H1 (cell line): ENCODE data around the gene CWC15. TPM values are rescaled to one million over a fixed set of nuclear protein-coding genes. Genes with fewer than 3 reads are reported as not detected.

Source experiments
- CTCF ChIA-PET: fragments of 300-600 bp; sonication (Branson Sonifier 250); formaldehyde crosslinking; loops from one replicate; lab custom pipeline; 2021; ENCODE audit not compliant: partially characterized antibody; lab: Charles Lee
- POLR2A ChIA-PET: fragments of 300-600 bp; sonication (Branson Sonifier 250); formaldehyde crosslinking; loops from one replicate; lab custom pipeline; 2021; ENCODE audit warnings: inconsistent platforms; ENCODE audit not compliant: partially characterized antibody; lab: Charles Lee
- DNase-seq, 2 experiments: peaks; one replicate each; pipeline versions ENCODE4 v3.0.0 to v3.0.0-alpha.2; 2010 to 2022; ENCODE audit warnings: low spot score in 2 of 2, low read depth in 1 of 2, mixed read lengths in 1 of 2
- FAIRE-seq: peaks from 2 replicates; lab custom pipeline; 2011; peaks lifted over from hg19 to GRCh38; lab: Jason Lieb, UNC
- H2AFZ ChIP-seq: 2 replicates; pipeline ENCODE4 v1.8.1; 2012; ENCODE audit warnings: low read length, inconsistent platforms
- H2AK5ac ChIP-seq: 2 replicates; pipeline ENCODE4 v1.6.1; 2013; ENCODE audit warnings: low read depth, low read length
- H2BK120ac ChIP-seq: replicated peaks from 2 replicates; pipeline ENCODE3; 2013; ENCODE audit warnings: low read depth, low read length, inconsistent platforms
- H2BK12ac ChIP-seq: 2 replicates; pipeline ENCODE4 v1.6.1; 2013; ENCODE audit warnings: low read depth, low read length
- H2BK15ac ChIP-seq: 2 replicates; pipeline ENCODE4 v1.6.1; 2013; ENCODE audit warnings: low read length
- H2BK20ac ChIP-seq: 2 replicates; pipeline ENCODE4 v1.6.1; 2013; ENCODE audit warnings: low read length
- H2BK5ac ChIP-seq: 2 replicates; pipeline ENCODE4 v1.6.1; 2013; ENCODE audit warnings: low read depth, low read length
- H3K14ac ChIP-seq: 2 replicates; pipeline ENCODE4 v1.6.1; 2013; ENCODE audit warnings: inconsistent platforms; ENCODE audit not compliant: insufficient read length
- H3K18ac ChIP-seq: 2 replicates; pipeline ENCODE4 v1.6.1; 2013; ENCODE audit warnings: low read length; ENCODE audit errors: extremely low read depth
- H3K23ac ChIP-seq: 2 replicates; pipeline ENCODE4 v1.6.1; 2013; ENCODE audit warnings: inconsistent platforms; ENCODE audit not compliant: insufficient read length
- H3K23me2 ChIP-seq: 2 replicates; pipeline ENCODE4 v1.6.1; 2013; ENCODE audit warnings: low read depth, low read length
- H3K27ac ChIP-seq: 2 replicates; pipeline ENCODE4 v1.6.1; 2011; ENCODE audit warnings: low read depth, low read length, inconsistent platforms
- H3K27me3 ChIP-seq, 4 experiments: replicated peaks in 1 of 4; 1 replicate in 1 of 4; 2 replicates in 3 of 4; pipeline versions ENCODE4 v1.6.1 to v1.8.1; 2011 to 2013; ENCODE audit warnings: low read length in 3 of 4, mild to moderate bottlenecking in 3 of 4, inconsistent platforms in 2 of 4, mixed read lengths in 2 of 4, moderate library complexity in 1 of 4; ENCODE audit not compliant: control insufficient read depth in 3 of 4, insufficient read depth in 3 of 4; ENCODE audit errors: extremely low read depth in 1 of 4
- H3K36me3 ChIP-seq, 4 experiments: 2 replicates each; pipeline versions ENCODE4 v1.6.1 to v1.8.1; 2011 to 2013; ENCODE audit warnings: mild to moderate bottlenecking in 4 of 4, low read length in 3 of 4, moderate library complexity in 2 of 4, control low read depth in 1 of 4, inconsistent platforms in 1 of 4; ENCODE audit not compliant: insufficient read depth in 4 of 4, control insufficient read depth in 2 of 4
- H3K4ac ChIP-seq: replicated peaks from 2 replicates; pipeline ENCODE3; 2013; ENCODE audit warnings: low read length, low read depth, mixed read lengths, inconsistent platforms; ENCODE audit not compliant: insufficient read length
- H3K4me1 ChIP-seq, 4 experiments: replicated peaks in 1 of 4; 1 replicate in 1 of 4; 2 replicates in 3 of 4; pipeline versions ENCODE4 v1.6.1 to v1.8.1; 2011 to 2013; ENCODE audit warnings: low read length in 3 of 4, inconsistent platforms in 2 of 4, mixed read lengths in 1 of 4; ENCODE audit not compliant: insufficient read depth in 4 of 4, control insufficient read depth in 3 of 4
- H3K4me2 ChIP-seq, 2 experiments: 2 replicates each; pipeline versions ENCODE4 v1.6.1 to v1.8.1; 2011 to 2013; ENCODE audit warnings: low read depth in 2 of 2, low read length in 2 of 2, control low read depth in 1 of 2, inconsistent platforms in 1 of 2, mild to moderate bottlenecking in 1 of 2; ENCODE audit not compliant: insufficient read depth in 1 of 2
- H3K4me3 ChIP-seq, 4 experiments: fragments of 200-600, 300-600 bp in 1 of 4; sonication (generic), shearing (Covaris generic), sonication (Bioruptor Twin) in 1 of 4; 2 replicates each; pipeline versions ENCODE4 v1.5.1 to v1.8.1; 2011 to 2016; ENCODE audit warnings: low read length in 4 of 4, low read depth in 3 of 4, control low read depth in 2 of 4, inconsistent platforms in 2 of 4, mild to moderate bottlenecking in 2 of 4, mixed read lengths in 1 of 4, moderate library complexity in 1 of 4; ENCODE audit not compliant: insufficient read depth in 2 of 4; ENCODE audit errors: extremely low read depth in 1 of 4
- H3K56ac ChIP-seq: replicated peaks from 2 replicates; pipeline ENCODE3; 2013; ENCODE audit warnings: low read depth, mild to moderate bottlenecking, mixed read lengths, low read length, inconsistent platforms; ENCODE audit not compliant: insufficient read length
- H3K79me1 ChIP-seq: 2 replicates; pipeline ENCODE4 v1.6.1; 2013; ENCODE audit warnings: low read depth, low read length, control low read depth
- H3K79me2 ChIP-seq, 2 experiments: 2 replicates each; pipeline versions ENCODE4 v1.6.1 to v1.8.1; 2012 to 2013; ENCODE audit warnings: low read length in 2 of 2, mild to moderate bottlenecking in 2 of 2, inconsistent platforms in 1 of 2; ENCODE audit not compliant: insufficient read depth in 2 of 2, control insufficient read depth in 1 of 2
- H3K9ac ChIP-seq, 4 experiments: replicated peaks in 1 of 4; 1 replicate in 1 of 4; 2 replicates in 3 of 4; pipeline versions ENCODE4 v1.6.1 to v1.8.1; 2011 to 2013; ENCODE audit warnings: low read depth in 3 of 4, low read length in 3 of 4, control low read depth in 2 of 4, mild to moderate bottlenecking in 2 of 4, moderate library complexity in 2 of 4, inconsistent platforms in 1 of 4; ENCODE audit errors: extremely low read depth in 1 of 4
- H3K9me3 ChIP-seq, 2 experiments: 2 replicates each; pipeline versions ENCODE4 v1.6.1 to v1.8.1; 2012 to 2013; ENCODE audit warnings: mild to moderate bottlenecking in 2 of 2, moderate library complexity in 2 of 2, control low read depth in 1 of 2, inconsistent platforms in 1 of 2, low read depth in 1 of 2, low read length in 1 of 2, mixed read lengths in 1 of 2; ENCODE audit not compliant: insufficient read depth in 2 of 2
- H4K20me1 ChIP-seq, 2 experiments: replicated peaks in 1 of 2; 2 replicates each; pipeline versions ENCODE3 to v1.8.1; 2011 to 2013; ENCODE audit warnings: inconsistent platforms in 2 of 2, low read length in 2 of 2, mild to moderate bottlenecking in 1 of 2; ENCODE audit not compliant: insufficient read depth in 2 of 2, control insufficient read depth in 1 of 2
- H4K5ac ChIP-seq: 2 replicates; pipeline ENCODE4 v1.6.1; 2013; ENCODE audit warnings: low read length, low read depth, mixed read lengths, inconsistent platforms; ENCODE audit not compliant: insufficient read length
- H4K8ac ChIP-seq: 2 replicates; pipeline ENCODE4 v1.8.0; 2013; ENCODE audit warnings: mild to moderate bottlenecking, moderate library complexity, low read length, inconsistent platforms; ENCODE audit not compliant: insufficient read depth; ENCODE audit errors: extremely low read depth
- H4K91ac ChIP-seq: replicated peaks from 2 replicates; pipeline ENCODE3; 2013; ENCODE audit warnings: low read length, mixed read lengths, inconsistent platforms; ENCODE audit not compliant: insufficient read length
- SUZ12 ChIP-seq: fragments of 200-600 bp; sonication (generic); IDR thresholded peaks from 2 replicates; pipeline ENCODE4 v1.6.1; 2012; ENCODE audit warnings: mild to moderate bottlenecking, inconsistent platforms, low read length, moderate library complexity, mixed read lengths
- WGBS, 2 experiments: shearing (Covaris generic) in 1 of 2; methylation state at CpG; one replicate each; pipeline versions ENCODE4 v1.1.6 to v1.1.7; 2013 to 2015; ENCODE audit warnings: low lambda C conversion rate in 2 of 2, mixed read lengths in 2 of 2, inconsistent platforms in 1 of 2, low coverage in 1 of 2, missing lambda C conversion rate in 1 of 2; ENCODE audit not compliant: insufficient replicate concordance in 2 of 2, insufficient coverage in 1 of 2, insufficient read length in 1 of 2; ENCODE audit errors: extremely low coverage in 1 of 2, missing lambda C conversion rate in 1 of 2; 5-methylcytosine and 5-hydroxymethylcytosine counted together
- polyA plus RNA-seq, 7 experiments: library from polyadenylated mRNA; depleted of rRNA in 3 of 7; stranded (reverse) in 5 of 7; unstranded in 2 of 7; fragments of >200 nt in 5 of 7; fragments of 200-250 nt in 2 of 7; gene quantifications; 1 replicate in 5 of 7; 2 replicates in 1 of 7; 4 replicates in 1 of 7; pipeline versions ENCODE4 v1.2.1 to v1.2.3, GENCODE V29; 2011 to 2013; ENCODE audit warnings: missing spikeins in 2 of 7, mixed read lengths in 2 of 7
- total RNA-seq: library from RNA; stranded (reverse); fragmentation: NEBNext Ultra II Directional; extraction: Animal tissue kit (Norgen Biotek cat#: 25700); gene quantifications from 2 replicates; pipeline ENCODE4 v1.2.1, GENCODE V29; 2021

CWC15 gene
- total and polyA plus RNA-seq, 2 of the 8 experiments (the other 6 are each of a cell fraction or from before 2014, with no cell fraction given): 15.7 to 59.4 TPM

DNA sequence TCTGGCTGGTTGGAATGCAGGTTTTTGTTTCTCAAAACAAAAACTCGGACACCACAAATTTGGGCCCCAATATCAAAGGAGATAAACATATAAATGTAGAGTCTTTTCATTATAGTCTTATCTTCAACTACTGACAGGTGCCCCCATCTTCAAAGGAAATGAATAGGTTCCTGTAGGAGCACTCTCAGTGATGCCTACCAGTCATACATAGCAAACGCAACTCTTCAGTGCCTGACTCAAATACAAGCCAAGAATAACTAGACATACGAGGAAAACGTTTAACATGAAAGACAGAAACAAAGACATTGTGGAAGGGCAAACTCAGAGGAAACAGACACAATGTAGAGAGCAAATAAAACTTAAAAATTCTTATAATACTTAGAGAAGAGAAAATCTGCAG is 14.0 kb upstream of the CWC15 start:
- no peaks in the 10 kb centered on the region for H3K23me2 ChIP-seq
- H2AK5ac ChIP-seq: no peak overlapping the region
- H3K14ac ChIP-seq: no peak overlapping the region
- H4K5ac ChIP-seq: no peak overlapping the region
- no peaks in the 10 kb centered on the region for H3K79me2 ChIP-seq
- H4K91ac ChIP-seq: no peak overlapping the region
- H3K4me1 ChIP-seq: no peaks in the 10 kb centered on the region
- no peaks in the 10 kb centered on the region; a peak in 1 of 7 replicates for H3K27me3 ChIP-seq
- FAIRE-seq (no peak), DNase-seq (no peak)
- H3K27ac ChIP-seq: no peak overlapping the region
- 86% methylated on average over 4 of the region's 4 CpGs; no CpG with 5 or more reads in 1 of the 2 experiments for WGBS, 2 experiments
- H3K9me3 ChIP-seq: no peaks in the 10 kb centered on the region
- H4K20me1 ChIP-seq: no peaks in the 10 kb centered on the region
- no peak overlapping the region for H3K23ac ChIP-seq
- H3K79me1 ChIP-seq: no peaks in the 10 kb centered on the region
- H3K4me2 ChIP-seq: no peak overlapping the region
- H3K56ac ChIP-seq: no peak overlapping the region
- no peak overlapping the region for H2BK12ac ChIP-seq
- no peak overlapping the region for H2BK20ac ChIP-seq
- H3K9ac ChIP-seq: no peak overlapping the region
- H4K8ac ChIP-seq: no peak overlapping the region
- no peak overlapping the region for H3K18ac ChIP-seq
- no peak overlapping the region for H2BK5ac ChIP-seq
- no peak overlapping the region for H2AFZ ChIP-seq
- ChIA-PET CTCF (interaction anchor here (1.1 kb wide), 1 partner anchor 164 kb away, joined by 4 read pairs; no protein-coding TSS in a partner anchor), POLR2A (no interaction called here)
- no peaks in the 10 kb centered on the region for H3K36me3 ChIP-seq
- no peak overlapping the region for H3K4me3 ChIP-seq
- no peak overlapping the region for H2BK15ac ChIP-seq
- no peak overlapping the region for H3K4ac ChIP-seq
- no peak overlapping the region for H2BK120ac ChIP-seq
- TF ChIP-seq SUZ12: no peak
